ENCODE data around the gene NOC2L. TPM values are rescaled to one million over a fixed set of nuclear protein-coding genes. Genes with fewer than 3 reads are reported as not detected.

The NOC2L gene
- polyA plus RNA-seq, 1 donor (not counting 4 experiments of a cell fraction or from before 2014, with no cell fraction given) = 51.8 TPM

- Histone ChIP-seq H3K27me3 (ENCODE audit: control insufficient read depth, extremely low read depth, insufficient read depth, low read length) (peaks cover 95% of the 10 kb centered on the region), H3K79me2 (ENCODE audit: control insufficient read depth, insufficient read depth, low read length) (no peaks in the 10 kb centered on the region), H3K9ac (ENCODE audit: control insufficient read depth, extremely low read depth, insufficient read depth, low read length) (no peak overlapping the region), H3K4me2 (ENCODE audit: control insufficient read depth, extremely low read depth, insufficient read depth, low read depth, low read length) (no peak overlapping the region), H3K9me3 (ENCODE audit: control insufficient read depth, low read depth, low read length) (no peaks in the 10 kb centered on the region), H3K9me1 (ENCODE audit: control insufficient read depth, extremely low read depth, insufficient read depth, low read length) (no peaks in the 10 kb centered on the region), H3K36me3 (ENCODE audit: control insufficient read depth in 2 of 2, extremely low read depth in 1 of 2, insufficient read depth in 2 of 2, low read length in 2 of 2) (no peaks in the 10 kb centered on the region), H3K4me3 (ENCODE audit: control insufficient read depth in 2 of 3, extremely low read depth in 1 of 3, insufficient read depth in 2 of 3, low read depth in 1 of 3, low read length in 3 of 3) (no peak overlapping the region), H2AFZ (ENCODE audit: control insufficient read depth, low read length) (no peak overlapping the region), H4K20me1 (ENCODE audit: control insufficient read depth, extremely low read depth, insufficient read depth, low read length) (peaks cover 12% of the 10 kb centered on the region), H3K4me1 (ENCODE audit: control insufficient read depth, extremely low read depth, insufficient read depth, low read length) (peaks cover 8% of the 10 kb centered on the region), H3K27ac (ENCODE audit: control insufficient read depth, insufficient read depth, low read length) (no peak overlapping the region)
- dilution Hi-C loops (cut with MboI; ENCODE audit: extremely low pct_ligation_motif_present, low sequenced_read_pairs) = no loop called here
- DNase-seq (ENCODE audit: low read depth, low spot score) (no peak), FAIRE-seq (no peak)
- TF ChIP-seq CTCF (optimal IDR thresholded peaks at IDR 0.05 in 1 of 3, IDR thresholded peaks at IDR 0.05 in 1 of 3, conservative IDR thresholded peaks at IDR 0.05 in 1 of 3; ENCODE audit: extremely low read depth in 1 of 3, insufficient read depth in 2 of 3, low read length in 3 of 3) (no peak), EZH2 (IDR thresholded peaks at IDR 0.05; ENCODE audit: low read length) (no peak)
These were observed 39.0 kb downstream of the NOC2L start for GRCh38 chr1:920010-920409.

- Histone ChIP-seq H3K4me1 (ENCODE audit: control insufficient read depth, extremely low read depth, insufficient read depth, low read length) (peaks cover 8% of the 10 kb centered on the region), H3K27me3 (ENCODE audit: control insufficient read depth, extremely low read depth, insufficient read depth, low read length) (peaks cover 94% of the 10 kb centered on the region)
These were observed 39.7 kb downstream of the NOC2L start for GRCh38 chr1:919271-919872.

More at GRCh38 chr1:919271-919872, 39.7 kb downstream of the NOC2L start:
- Histone ChIP-seq H3K36me3 (ENCODE audit: control insufficient read depth in 2 of 2, extremely low read depth in 1 of 2, insufficient read depth in 2 of 2, low read length in 2 of 2) (no peaks in the 10 kb centered on the region), H3K79me2 (ENCODE audit: control insufficient read depth, insufficient read depth, low read length) (no peaks in the 10 kb centered on the region), H3K4me3 (ENCODE audit: control insufficient read depth in 2 of 3, extremely low read depth in 1 of 3, insufficient read depth in 2 of 3, low read depth in 1 of 3, low read length in 3 of 3) (no peak overlapping the region), H2AFZ (ENCODE audit: control insufficient read depth, low read length) (no peak overlapping the region), H3K27ac (ENCODE audit: control insufficient read depth, insufficient read depth, low read length) (no peak overlapping the region), H3K9ac (ENCODE audit: control insufficient read depth, extremely low read depth, insufficient read depth, low read length) (no peak overlapping the region), H3K4me2 (ENCODE audit: control insufficient read depth, extremely low read depth, insufficient read depth, low read depth, low read length) (no peak overlapping the region), H3K9me1 (ENCODE audit: control insufficient read depth, extremely low read depth, insufficient read depth, low read length) (no peaks in the 10 kb centered on the region), H3K9me3 (ENCODE audit: control insufficient read depth, low read depth, low read length) (no peaks in the 10 kb centered on the region), H4K20me1 (ENCODE audit: control insufficient read depth, extremely low read depth, insufficient read depth, low read length) (peaks cover 12% of the 10 kb centered on the region)
- DNase-seq (ENCODE audit: low read depth, low spot score) = no peak
- TF ChIP-seq EZH2 (IDR thresholded peaks at IDR 0.05; ENCODE audit: low read length) (no peak), CTCF (optimal IDR thresholded peaks at IDR 0.05 in 1 of 3, IDR thresholded peaks at IDR 0.05 in 1 of 3, conservative IDR thresholded peaks at IDR 0.05 in 1 of 3; ENCODE audit: extremely low read depth in 1 of 3, insufficient read depth in 2 of 3, low read length in 3 of 3) (no peak)
- dilution Hi-C loops (cut with MboI; ENCODE audit: extremely low pct_ligation_motif_present, low sequenced_read_pairs) = no loop called here
- FAIRE-seq = no peak

All from keratinocyte (primary cell).